Mucosa of descending colon (tissue), 3 donors: ENCODE data around the gene P2RX6. TPM values are rescaled to one million over a fixed set of nuclear protein-coding genes. Genes with fewer than 3 reads are reported as not detected.

Source experiments
- ATAC-seq: fragments of 200-7000 bp; cut with Tn5 transposase; one replicate; pipeline ENCODE4 v1.9.1; 2020; ENCODE audit warnings: mild to moderate bottlenecking, moderate library complexity
- DNase-seq, 3 donors: peaks; one replicate each; pipeline ENCODE4 v3.0.0-alpha.2; 2020
- H3K36me3 ChIP-seq: fragments of 200-600 bp; one replicate; pipeline ENCODE4 v1.8.0; 2021; ENCODE audit warnings: low read depth, mild to moderate bottlenecking
- H3K4me1 ChIP-seq: fragments of 200-600 bp; one replicate; pipeline ENCODE4 v1.8.0; 2021; ENCODE audit warnings: low read depth, mild to moderate bottlenecking
- H3K4me3 ChIP-seq: fragments of 200-600 bp; one replicate; pipeline ENCODE4 v1.8.0; 2021; ENCODE audit warnings: mild to moderate bottlenecking
- H3K9me3 ChIP-seq: fragments of 200-600 bp; one replicate; pipeline ENCODE4 v1.8.0; 2021; ENCODE audit warnings: mild to moderate bottlenecking
- CTCF ChIP-seq: fragments of 200-600 bp; IDR thresholded peaks from one replicate; pipeline ENCODE4 v1.8.0; 2022; ENCODE audit warnings: antibody characterized with exemption, mild to moderate bottlenecking
- intact Hi-C, 2 donors: fragments of 100-400 bp; cut with DNase I in 1 of 2; cut with micrococcal nuclease in 1 of 2; formaldehyde crosslinking; loops; one replicate each; pipeline versions ENCODE4 v1.11.0 to v1.11.1; 2022; cut with DNase I, micrococcal nuclease
- total RNA-seq, 3 donors: library from RNA; stranded (reverse); fragmentation: NEBNext Ultra II Directional in 2 of 3; extraction: Animal tissue kit (Norgen Biotek cat#: 25700) in 2 of 3; gene quantifications; one replicate each; pipeline versions ENCODE4 v1.2.1 to v1.2.4, GENCODE V29; 2021 to 2023
- donor health status: DM: no; HTN: no; CAD: no; lungs with moderate emphysema.
- donor health status: DM: no; HTN: no; CAD: no.
- donor health status: DM: no; HTN: yes; CAD: no.

Gene P2RX6
- total RNA-seq, 3 donors from 2014 or later: 1.4 to 1.6 (median 1.4) TPM

- no peak for DNase-seq
- Histone ChIP-seq H3K9me3 (peaks cover 5% of the 10 kb centered on the region), H3K36me3 (no peaks in the 10 kb centered on the region), H3K4me3 (no peak overlapping the region), H3K4me1 (peaks cover 19% of the 10 kb centered on the region)
- TF ChIP-seq CTCF: no peak
- ATAC-seq: no peak
- intact Hi-C loops: no loop called here
These were observed 37.3 kb upstream of the P2RX6 start for GRCh38 chr22:20977516-20978170.

- intact Hi-C loops: no loop called here
- peaks cover 26% of the 10 kb centered on the region for H3K4me1 ChIP-seq
- no peak for DNase-seq
- H3K36me3 ChIP-seq: no peaks in the 10 kb centered on the region
- no peak overlapping the region for H3K4me3 ChIP-seq
- ATAC-seq: no peak
- no peak for TF ChIP-seq CTCF
- H3K9me3 ChIP-seq: peaks cover 5% of the 10 kb centered on the region
These were observed 36.5 kb upstream of the P2RX6 start for GRCh38 chr22:20978419-20978818.

GRCh38 chr22:20979243-20979809 is 35.6 kb upstream of the P2RX6 start:
- Histone ChIP-seq H3K4me1 (peaks cover 27% of the 10 kb centered on the region), H3K4me3 (no peak overlapping the region), H3K9me3 (peaks cover 5% of the 10 kb centered on the region), H3K36me3 (no peaks in the 10 kb centered on the region)
- ATAC-seq (peak; percentile 75), DNase-seq (peak; percentile 86 to 90 (median 89))
- intact Hi-C loops: no loop called here
- TF ChIP-seq CTCF: no peak

GRCh38 chr22:20979940-20980453 is 35.0 kb upstream of the P2RX6 start:
- no peak for TF ChIP-seq CTCF
- Histone ChIP-seq H3K4me1 (peaks cover 27% of the 10 kb centered on the region), H3K4me3 (no peak overlapping the region), H3K36me3 (no peaks in the 10 kb centered on the region), H3K9me3 (peaks cover 5% of the 10 kb centered on the region)
- intact Hi-C loops: loop anchor here in 1 of 2 donors (10.0 kb wide), 1 partner anchor 65 kb away; the partner anchor contains the start of gene CRKL
- ATAC-seq (no peak), DNase-seq (peak in 1 of 3 donors; percentile 65)

- TF ChIP-seq CTCF: no peak
- Histone ChIP-seq H3K9me3 (peaks cover 5% of the 10 kb centered on the region), H3K4me3 (no peak overlapping the region), H3K36me3 (no peaks in the 10 kb centered on the region), H3K4me1 (peaks cover 27% of the 10 kb centered on the region)
- ATAC-seq (no peak), DNase-seq (no peak)
- intact Hi-C loops: loop anchor here in 1 of 2 donors (10.0 kb wide), 1 partner anchor 66 kb away; the partner anchor contains the start of gene CRKL
These were observed 34.4 kb upstream of the P2RX6 start for GRCh38 chr22:20980523-20980922.
